Measurements from ENCODE around the gene PARP15. TPM values are rescaled to one million over a fixed set of nuclear protein-coding genes. Genes with fewer than 3 reads are reported as not detected.

The PARP15 gene
- polyA plus RNA-seq (2012; ENCODE audit: low read depth, missing spikeins) = 20.3 TPM

DNA sequence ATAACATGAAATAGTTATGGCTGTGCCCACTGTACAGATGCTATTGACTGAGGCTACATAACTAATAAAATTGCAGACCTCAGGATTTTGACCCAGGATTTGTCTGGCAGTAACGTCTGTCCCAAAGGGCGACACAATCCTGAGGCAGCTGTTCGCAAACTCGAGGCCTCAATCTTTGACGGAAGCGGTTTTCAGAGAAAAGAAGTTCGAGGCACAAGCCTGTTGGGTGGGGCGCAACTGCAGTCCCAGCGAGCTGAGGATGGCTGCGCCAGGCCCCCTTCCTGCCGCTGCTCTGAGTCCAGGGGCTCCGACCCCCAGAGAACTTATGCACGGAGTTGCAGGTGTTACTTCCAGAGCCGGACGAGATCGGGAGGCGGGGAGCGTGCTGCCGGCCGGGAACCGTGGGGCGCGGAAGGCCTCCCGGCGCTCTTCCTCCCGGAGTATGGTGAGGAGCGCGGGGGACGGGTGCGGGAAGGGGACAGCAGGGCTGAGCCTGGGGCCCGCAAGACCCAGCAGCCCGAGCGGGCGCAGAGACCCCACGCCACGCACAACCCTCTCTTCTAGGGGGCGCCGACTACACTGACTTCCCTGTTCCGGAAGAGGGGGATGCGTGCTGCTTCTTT is at the start of gene PARP15:
Gene PARP15 (plus strand): TSS at position 242 of the 623 bp plus-strand sequence. CDS start 18 bp downstream, at position 260.
- DNase-seq (ENCODE audit: insufficient read length, low spot score) (no peak), FAIRE-seq (peak; percentile 94)
- no peak for TF ChIP-seq POU2F2 (IDR thresholded peaks at IDR 0.05; ENCODE audit: low read depth, low read length)
- TF ChIP-seq POLR2AphosphoS5 (IDR thresholded peaks at IDR 0.05; ENCODE audit: low read depth, low read length) = peak; percentile 63
- TF ChIP-seq TAF1 (IDR thresholded peaks at IDR 0.05; ENCODE audit: low read depth, low read length) = peak; percentile 51; the same call in 1 of the 2 replicates
- TF ChIP-seq SPI1 (IDR thresholded peaks at IDR 0.05; ENCODE audit: low read depth, low read length) = 0 out of 2 replicates have a peak, but pooled peaks have one; percentile 3
- TF ChIP-seq PAX5 (IDR thresholded peaks at IDR 0.05; ENCODE audit: insufficient read depth, low read length, severe bottlenecking) = no peak
- TF ChIP-seq POLR2A (IDR thresholded peaks at IDR 0.05; ENCODE audit: low read depth, low read length) = peak; percentile 73

DNA sequence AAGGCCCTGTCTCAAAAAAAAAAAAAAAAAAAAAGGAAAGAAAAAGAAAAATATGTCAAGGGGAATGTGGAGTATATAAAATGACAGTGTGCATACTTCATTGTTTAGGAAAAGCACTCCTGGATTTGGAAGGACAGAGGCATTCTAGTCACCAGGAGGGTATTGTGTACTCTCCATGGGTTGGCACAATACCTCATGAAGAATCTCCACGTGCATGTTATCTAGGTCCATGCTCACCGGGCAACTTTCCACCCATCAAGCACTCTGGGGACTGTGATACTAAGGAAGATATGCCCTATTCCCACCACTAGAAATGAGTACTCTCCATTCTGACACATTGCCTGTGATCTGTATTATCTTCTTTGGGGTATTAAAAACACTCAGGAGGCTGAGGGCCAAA is 47.3 kb upstream of the PARP15 start:
- TF ChIP-seq TAF1 (IDR thresholded peaks at IDR 0.05; ENCODE audit: low read depth, low read length) (no peak), POU2F2 (IDR thresholded peaks at IDR 0.05; ENCODE audit: low read depth, low read length) (no peak), SPI1 (IDR thresholded peaks at IDR 0.05; ENCODE audit: low read depth, low read length) (no peak), PAX5 (IDR thresholded peaks at IDR 0.05; ENCODE audit: insufficient read depth, low read length, severe bottlenecking) (no peak), POLR2A (IDR thresholded peaks at IDR 0.05; ENCODE audit: low read depth, low read length) (no peak), POLR2AphosphoS5 (IDR thresholded peaks at IDR 0.05; ENCODE audit: low read depth, low read length) (no peak)
- DNase-seq (ENCODE audit: insufficient read length, low spot score) (no peak), FAIRE-seq (no peak)

DNA sequence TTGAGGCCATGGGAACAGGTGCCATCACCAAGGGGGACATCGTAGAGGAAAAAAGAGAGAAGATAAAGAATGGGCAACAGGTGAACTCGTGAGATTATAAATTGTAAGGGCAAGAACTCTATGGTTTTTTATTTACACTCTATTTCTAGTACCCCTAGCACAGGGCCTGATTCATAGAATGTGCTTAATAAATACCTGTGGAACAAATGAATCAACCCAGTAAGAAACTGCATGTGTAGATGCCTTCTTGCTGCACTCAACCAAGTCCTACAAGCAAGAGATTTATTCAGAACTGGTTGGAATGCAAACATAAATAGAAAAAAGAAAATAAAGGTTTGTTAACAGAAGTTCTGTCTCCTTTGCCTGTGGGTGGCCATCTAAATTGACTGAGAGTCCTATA is 44.0 kb upstream of the PARP15 start:
- FAIRE-seq (no peak), DNase-seq (ENCODE audit: insufficient read length, low spot score) (no peak)
- no peak for TF ChIP-seq POLR2A (IDR thresholded peaks at IDR 0.05; ENCODE audit: low read depth, low read length)
- no peak for TF ChIP-seq PAX5 (IDR thresholded peaks at IDR 0.05; ENCODE audit: insufficient read depth, low read length, severe bottlenecking)
- no peak for TF ChIP-seq SPI1 (IDR thresholded peaks at IDR 0.05; ENCODE audit: low read depth, low read length)
- TF ChIP-seq TAF1 (IDR thresholded peaks at IDR 0.05; ENCODE audit: low read depth, low read length) = no peak
- TF ChIP-seq POLR2AphosphoS5 (IDR thresholded peaks at IDR 0.05; ENCODE audit: low read depth, low read length) = no peak
- TF ChIP-seq POU2F2 (IDR thresholded peaks at IDR 0.05; ENCODE audit: low read depth, low read length) = no peak

DNA sequence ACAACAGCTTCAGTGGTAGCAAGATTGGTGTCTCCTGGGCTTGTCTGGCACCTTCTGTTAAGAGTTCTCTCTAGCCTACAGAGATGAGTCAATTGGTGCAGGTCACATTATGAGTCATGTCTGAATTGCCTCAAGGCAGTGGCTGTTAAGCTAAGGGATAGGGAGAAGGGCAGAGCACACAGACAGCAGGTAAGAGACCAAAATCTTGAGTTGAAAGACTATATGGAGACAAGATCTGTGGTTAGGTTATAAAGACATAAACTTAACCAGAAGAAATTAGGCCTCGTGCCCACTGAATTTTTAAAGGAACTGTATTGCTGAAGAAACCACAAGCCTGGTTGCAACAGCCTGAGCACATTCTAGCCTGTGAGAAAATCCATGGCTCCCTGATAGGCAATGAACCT is 43.5 kb upstream of the PARP15 start:
- DNase-seq (ENCODE audit: insufficient read length, low spot score) = peak; percentile 53

DNA sequence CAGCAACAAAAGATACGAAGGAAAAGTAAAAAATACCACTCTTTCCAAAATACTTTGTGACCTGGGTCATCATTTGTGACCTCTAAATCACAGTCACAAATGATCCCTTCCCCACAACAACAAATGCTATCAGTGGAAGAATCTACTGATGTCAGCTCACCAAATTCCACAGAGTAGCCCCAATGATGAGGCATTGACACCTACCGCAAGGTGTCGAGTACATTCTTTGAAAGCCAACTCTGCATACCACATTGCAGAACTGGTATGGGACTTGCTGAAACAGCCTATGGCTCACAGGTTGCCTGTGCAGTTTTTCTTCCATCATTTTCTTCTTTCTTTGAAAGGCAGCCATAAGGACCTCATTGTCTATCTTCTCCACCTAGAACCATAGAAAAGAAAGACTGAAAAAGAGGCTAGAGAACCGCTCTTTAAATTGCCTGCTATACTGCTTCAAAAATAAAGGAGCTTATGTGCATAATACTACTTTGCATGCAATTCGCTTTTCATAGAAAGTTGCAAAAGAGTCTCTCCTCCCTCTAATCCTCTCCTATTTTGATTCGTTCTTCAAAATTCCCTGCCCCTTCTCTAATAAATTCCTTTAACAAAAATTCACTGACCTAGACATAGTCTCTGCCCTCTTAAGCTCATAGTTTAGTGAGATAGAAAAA is 41.4 kb upstream of the PARP15 start:
- FAIRE-seq = no peak
- DNase-seq (ENCODE audit: insufficient read length, low spot score) = no peak
- TF ChIP-seq TAF1 (IDR thresholded peaks at IDR 0.05; ENCODE audit: low read depth, low read length) = no peak
- no peak for TF ChIP-seq POLR2AphosphoS5 (IDR thresholded peaks at IDR 0.05; ENCODE audit: low read depth, low read length)
- TF ChIP-seq POLR2A (IDR thresholded peaks at IDR 0.05; ENCODE audit: low read depth, low read length) = no peak
- TF ChIP-seq SPI1 (IDR thresholded peaks at IDR 0.05; ENCODE audit: low read depth, low read length) = no peak
- TF ChIP-seq POU2F2 (IDR thresholded peaks at IDR 0.05; ENCODE audit: low read depth, low read length) = no peak
- TF ChIP-seq PAX5 (IDR thresholded peaks at IDR 0.05; ENCODE audit: insufficient read depth, low read length, severe bottlenecking) = no peak

More for the DNA sequence above, 43.5 kb upstream of the PARP15 start:
- FAIRE-seq = peak; percentile 95
- TF ChIP-seq TAF1 (IDR thresholded peaks at IDR 0.05; ENCODE audit: low read depth, low read length) (no peak), POU2F2 (IDR thresholded peaks at IDR 0.05; ENCODE audit: low read depth, low read length) (no peak), PAX5 (IDR thresholded peaks at IDR 0.05; ENCODE audit: insufficient read depth, low read length, severe bottlenecking) (no peak), POLR2A (IDR thresholded peaks at IDR 0.05; ENCODE audit: low read depth, low read length) (no peak), POLR2AphosphoS5 (IDR thresholded peaks at IDR 0.05; ENCODE audit: low read depth, low read length) (no peak), SPI1 (IDR thresholded peaks at IDR 0.05; ENCODE audit: low read depth, low read length) (no peak)

DNA sequence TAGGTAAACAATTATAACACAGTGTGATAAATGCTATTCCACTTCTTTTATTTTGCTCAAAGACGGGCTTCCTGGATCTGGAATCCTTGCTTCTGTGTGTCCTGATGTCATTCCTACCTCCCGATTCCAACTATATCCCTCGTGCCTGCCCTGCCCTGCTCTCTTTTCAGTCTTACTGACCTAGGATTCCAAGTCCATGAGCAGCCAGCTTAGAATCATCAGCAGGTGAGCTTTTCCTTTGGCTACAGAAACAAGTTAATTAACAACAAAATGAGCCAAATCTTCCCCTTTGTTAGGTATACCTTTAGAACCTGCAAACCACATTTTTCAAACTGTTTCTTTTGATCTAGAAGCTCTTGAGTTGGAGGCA is 40.8 kb upstream of the PARP15 start:
- FAIRE-seq = no peak
- no peak for TF ChIP-seq PAX5 (IDR thresholded peaks at IDR 0.05; ENCODE audit: insufficient read depth, low read length, severe bottlenecking)
- no peak for TF ChIP-seq TAF1 (IDR thresholded peaks at IDR 0.05; ENCODE audit: low read depth, low read length)
- no peak for TF ChIP-seq POU2F2 (IDR thresholded peaks at IDR 0.05; ENCODE audit: low read depth, low read length)
- no peak for TF ChIP-seq SPI1 (IDR thresholded peaks at IDR 0.05; ENCODE audit: low read depth, low read length)
- no peak for TF ChIP-seq POLR2A (IDR thresholded peaks at IDR 0.05; ENCODE audit: low read depth, low read length)
- TF ChIP-seq POLR2AphosphoS5 (IDR thresholded peaks at IDR 0.05; ENCODE audit: low read depth, low read length) = no peak
- no peak for DNase-seq (ENCODE audit: insufficient read length, low spot score)

DNA sequence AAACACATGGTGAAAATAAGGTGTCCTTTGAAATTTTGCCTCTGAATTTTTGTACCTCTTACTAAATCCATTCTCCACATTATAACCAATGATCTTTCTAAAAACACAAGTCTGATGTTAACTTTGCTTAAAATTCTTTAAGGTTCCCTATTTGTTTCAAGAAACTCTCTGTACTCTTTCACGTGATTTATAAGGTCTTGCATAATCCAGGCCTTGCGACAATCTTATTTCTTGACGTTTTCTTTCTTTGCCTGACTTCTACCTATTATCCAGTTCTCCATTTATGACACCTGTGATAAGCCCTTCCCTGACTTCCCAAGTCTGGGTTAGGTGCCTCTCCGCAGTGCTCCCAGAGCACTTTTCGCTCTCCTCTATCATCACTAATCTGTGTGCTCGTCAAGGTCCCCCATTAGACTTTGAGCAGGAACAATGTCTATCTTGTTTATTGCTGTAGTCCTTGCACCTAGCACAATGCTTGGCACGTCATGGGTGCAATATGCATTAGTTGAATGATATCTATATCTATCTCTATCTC is 38.4 kb upstream of the PARP15 start:
- DNase-seq (ENCODE audit: insufficient read length, low spot score) = no peak
- no peak for TF ChIP-seq TAF1 (IDR thresholded peaks at IDR 0.05; ENCODE audit: low read depth, low read length)
- no peak for TF ChIP-seq POU2F2 (IDR thresholded peaks at IDR 0.05; ENCODE audit: low read depth, low read length)
- no peak for TF ChIP-seq POLR2AphosphoS5 (IDR thresholded peaks at IDR 0.05; ENCODE audit: low read depth, low read length)
- no peak for TF ChIP-seq PAX5 (IDR thresholded peaks at IDR 0.05; ENCODE audit: insufficient read depth, low read length, severe bottlenecking)
- TF ChIP-seq SPI1 (IDR thresholded peaks at IDR 0.05; ENCODE audit: low read depth, low read length) = no peak
- no peak for TF ChIP-seq POLR2A (IDR thresholded peaks at IDR 0.05; ENCODE audit: low read depth, low read length)

DNA sequence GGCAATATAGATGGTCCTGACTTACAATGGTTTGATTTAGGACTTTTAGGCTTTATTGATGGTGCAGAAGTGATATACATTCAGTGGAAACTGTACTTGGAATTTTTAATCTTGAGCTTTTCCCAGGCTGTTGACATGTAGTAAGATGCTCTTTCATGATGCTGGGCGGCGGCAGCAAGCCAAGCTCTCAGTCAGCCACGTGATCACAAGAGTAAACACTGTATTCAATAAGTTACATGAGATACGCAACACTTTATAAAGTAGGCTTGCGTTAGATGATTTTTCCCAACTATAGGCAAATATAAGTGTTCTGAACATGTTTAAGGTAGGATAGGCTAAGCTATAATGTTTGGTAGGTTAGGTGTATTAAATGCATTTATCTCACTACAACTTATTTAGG is 31.3 kb upstream of the PARP15 start:
- DNase-seq (ENCODE audit: insufficient read length, low spot score) = no peak
- FAIRE-seq = no peak
- no peak for TF ChIP-seq PAX5 (IDR thresholded peaks at IDR 0.05; ENCODE audit: insufficient read depth, low read length, severe bottlenecking)
- TF ChIP-seq SPI1 (IDR thresholded peaks at IDR 0.05; ENCODE audit: low read depth, low read length) = no peak

More for the DNA sequence above, 38.4 kb upstream of the PARP15 start:
- FAIRE-seq = no peak

DNA sequence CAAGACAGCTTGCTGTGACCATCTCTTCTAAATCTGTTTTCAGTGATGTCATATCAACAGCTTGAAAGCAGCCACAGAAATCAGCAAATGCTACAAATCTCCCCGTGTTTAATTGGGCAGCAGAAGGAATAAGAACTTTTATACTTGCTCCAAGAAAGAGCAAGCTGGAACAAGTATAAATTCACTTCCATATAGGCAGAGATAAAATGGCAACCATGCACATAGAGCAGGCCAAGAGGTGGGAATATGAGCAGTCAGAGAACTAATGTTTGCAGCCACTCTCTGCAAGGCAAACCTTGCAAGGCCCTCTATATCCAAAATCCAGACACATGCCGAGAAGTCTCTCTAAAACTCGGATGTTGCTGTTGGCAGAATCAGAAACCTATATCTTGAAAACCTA is 29.4 kb upstream of the PARP15 start:
- DNase-seq (ENCODE audit: insufficient read length, low spot score) = no peak
- no peak for FAIRE-seq
- TF ChIP-seq POLR2AphosphoS5 (IDR thresholded peaks at IDR 0.05; ENCODE audit: low read depth, low read length) (no peak), SPI1 (IDR thresholded peaks at IDR 0.05; ENCODE audit: low read depth, low read length) (no peak), PAX5 (IDR thresholded peaks at IDR 0.05; ENCODE audit: insufficient read depth, low read length, severe bottlenecking) (no peak), POU2F2 (IDR thresholded peaks at IDR 0.05; ENCODE audit: low read depth, low read length) (no peak), POLR2A (IDR thresholded peaks at IDR 0.05; ENCODE audit: low read depth, low read length) (no peak), TAF1 (IDR thresholded peaks at IDR 0.05; ENCODE audit: low read depth, low read length) (no peak)

Data from GM12891 (cell line).